ENCODE data around the gene RASGRP3.
"Not testable (repeated sequence)": the region's sequence is repeated elsewhere in the genome, so short reads cannot be mapped to it uniquely, and the experiment has no call there.

The RASGRP3 gene

GRCh38 chr2:33476131-33476792 lies at the start of gene RASGRP3:
RASGRP3 (plus strand) TSS chr2:33476649; CDS start chr2:33515137, 38,488 bp downstream.
- peak; percentile 12 to 41 (median 25) for DNase-seq

DNA sequence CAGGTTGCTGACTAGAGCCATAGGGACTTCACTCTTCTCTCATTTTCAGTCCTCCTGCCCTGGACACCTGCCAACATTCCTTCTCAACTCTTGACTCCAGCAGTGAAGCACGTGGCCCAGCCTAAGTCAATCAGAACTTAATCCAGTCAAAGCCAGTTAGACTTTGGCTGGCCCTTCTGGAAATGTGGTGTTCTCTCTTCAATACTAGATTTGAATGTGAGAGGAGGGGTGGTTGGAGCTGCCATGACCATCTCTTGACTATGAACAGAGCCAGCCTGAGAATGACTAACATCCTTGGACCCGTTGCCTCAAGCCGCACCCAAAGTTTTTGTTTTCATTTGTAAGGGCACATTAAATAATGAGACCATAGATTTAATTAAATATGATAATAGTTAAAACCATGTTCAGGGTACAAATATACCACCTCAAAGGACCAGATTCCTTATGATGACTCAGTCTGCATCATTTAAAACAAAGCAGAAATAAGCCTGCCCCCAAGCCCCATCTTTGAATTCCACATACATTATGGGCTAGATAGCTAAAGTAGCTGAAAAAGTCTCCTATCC lies 49.7 kb upstream of the RASGRP3 start:
- no peak for DNase-seq

- no peak for DNase-seq
Measured at GRCh38 chr2:33430077-33430476, 46.4 kb upstream of the RASGRP3 start.

DNA sequence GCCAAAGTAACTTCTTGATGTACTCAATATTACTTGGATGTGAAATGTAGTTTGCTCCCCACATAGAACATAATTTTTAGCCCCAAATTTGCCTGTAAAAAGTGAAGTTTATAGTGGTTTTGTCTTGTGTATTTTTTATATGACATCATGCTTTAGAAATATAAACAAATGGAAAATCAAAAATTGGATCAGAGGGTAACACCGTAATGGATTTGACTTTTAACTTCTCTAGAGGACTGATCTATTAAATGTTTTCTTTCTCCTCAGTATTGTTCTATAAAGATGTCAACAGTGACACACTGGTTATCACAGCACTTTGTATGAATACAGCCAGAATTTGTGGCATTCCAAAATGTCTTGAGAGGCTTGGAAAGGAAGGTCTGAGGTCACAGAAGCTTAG lies 45.6 kb upstream of the RASGRP3 start:
- no peak for DNase-seq

DNA sequence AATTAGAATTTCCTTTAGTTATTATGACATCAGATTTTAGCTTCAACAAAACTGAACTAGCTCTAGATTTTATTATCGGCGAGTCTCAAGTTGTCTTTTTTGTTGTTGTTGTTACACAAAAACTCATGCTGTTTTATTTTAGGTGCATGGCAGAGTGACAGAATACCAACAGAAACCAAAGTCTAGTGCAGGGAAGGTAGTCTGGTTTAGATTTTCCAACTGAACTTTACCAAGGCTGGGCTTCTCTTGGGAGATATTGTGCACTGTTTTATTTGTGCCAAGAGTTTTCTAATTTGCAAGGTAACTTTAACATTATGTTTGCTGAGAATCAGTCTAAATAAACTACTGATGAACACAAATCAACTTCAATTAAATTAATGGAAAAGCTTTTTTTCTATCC lies 43.6 kb upstream of the RASGRP3 start:
- no peak for DNase-seq

GRCh38 chr2:33433279-33434235 lies 42.9 kb upstream of the RASGRP3 start:
- DNase-seq, result no peak

DNA sequence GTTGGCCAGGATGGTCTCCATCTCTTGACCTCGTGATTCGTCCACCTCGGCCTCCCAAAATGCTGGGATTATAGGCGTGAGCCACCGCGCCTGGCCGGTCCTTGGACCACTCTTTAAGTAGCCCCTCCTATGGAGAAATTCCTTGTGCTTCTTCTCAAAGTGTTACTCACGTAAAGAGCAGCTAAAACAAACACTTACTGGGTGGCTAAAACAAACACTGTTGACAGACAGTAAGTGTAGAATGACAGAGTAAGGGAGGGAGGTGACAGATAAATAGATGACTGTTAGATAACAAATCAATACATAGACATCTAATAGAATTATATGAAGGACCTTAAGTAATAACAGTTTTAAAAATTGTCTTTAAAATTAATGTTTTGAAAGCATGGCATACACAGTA lies 40.9 kb upstream of the RASGRP3 start:
- no peak for DNase-seq

DNA sequence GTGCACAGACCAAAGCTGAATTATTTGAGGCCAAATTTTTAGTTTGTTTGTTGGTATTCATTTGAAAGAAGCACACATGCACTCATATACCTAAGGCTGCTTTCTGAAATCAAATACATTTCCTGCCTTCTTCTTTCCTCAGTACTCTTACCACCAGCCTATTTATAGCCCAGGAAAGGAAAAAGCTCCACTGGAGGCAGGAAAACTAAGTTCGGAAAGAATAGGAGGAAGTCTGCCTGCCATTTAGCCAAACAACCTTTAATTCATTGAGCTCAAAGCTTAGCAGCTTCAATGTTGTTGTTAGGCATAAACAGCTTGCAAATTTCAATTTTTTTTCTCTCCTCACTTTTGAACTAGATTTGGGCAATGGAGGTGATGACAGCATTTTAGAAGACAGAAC lies 40.4 kb upstream of the RASGRP3 start:
- DNase-seq, result no peak

- no peak for DNase-seq
Measured at GRCh38 chr2:33437297-33437696, 39.2 kb upstream of the RASGRP3 start.

- DNase-seq, result no peak
Measured at GRCh38 chr2:33437815-33438214, 38.6 kb upstream of the RASGRP3 start.

DNA sequence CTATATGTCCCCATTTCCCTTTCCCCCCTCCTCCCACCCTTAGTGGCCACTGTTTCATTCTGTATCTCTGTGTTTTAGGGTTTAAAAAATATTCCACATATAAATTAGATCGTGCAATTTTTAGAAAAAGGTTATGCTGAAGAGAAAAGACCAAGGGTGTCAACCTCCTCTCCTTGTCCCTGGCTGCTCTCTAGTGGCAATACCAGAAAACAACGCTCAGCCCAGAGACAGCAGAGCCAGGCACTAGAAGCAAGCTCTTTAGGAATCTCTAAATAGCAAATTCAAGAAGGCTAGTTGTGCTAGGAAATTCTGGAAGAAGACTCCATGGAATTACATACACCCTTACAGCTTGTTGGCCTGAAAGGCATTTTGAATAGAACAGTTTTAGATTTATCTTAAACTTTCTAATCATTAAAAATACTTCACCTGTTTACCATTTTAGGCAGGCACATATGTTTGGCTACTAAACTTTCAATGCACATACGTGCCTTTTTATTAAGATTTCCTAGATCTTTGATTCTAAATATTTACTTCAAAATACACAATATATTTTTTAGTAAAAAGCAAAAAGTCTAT lies 35.1 kb upstream of the RASGRP3 start:
- DNase-seq, result no peak

GRCh38 chr2:33442052-33442451 lies 34.4 kb upstream of the RASGRP3 start:
- DNase-seq, result not testable (repeated sequence)

DNA sequence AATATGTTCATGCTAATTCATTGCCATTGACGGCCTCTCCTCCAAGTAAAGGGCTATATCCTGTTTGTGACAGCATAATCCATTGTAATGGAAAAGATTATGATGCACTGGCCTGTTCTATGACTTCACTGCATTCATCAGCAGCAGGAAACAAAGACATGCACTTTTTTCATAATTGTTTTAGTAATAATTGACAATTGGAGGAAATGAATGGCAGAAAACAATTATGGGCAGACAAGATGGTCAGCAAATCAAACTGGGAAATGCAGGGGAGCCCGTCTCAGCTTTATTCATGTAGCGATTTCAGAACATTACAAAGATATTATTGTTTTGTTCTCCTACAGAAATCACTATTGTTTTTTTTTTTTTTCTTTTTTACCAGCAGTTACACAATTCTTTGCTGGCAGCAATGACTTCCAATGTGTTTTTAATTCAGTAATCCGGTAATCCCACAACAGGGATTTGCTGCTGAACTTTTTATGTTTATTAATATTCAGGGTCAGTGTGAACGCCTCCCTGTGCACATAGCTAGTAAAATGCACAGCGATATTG lies 33.8 kb upstream of the RASGRP3 start:
- DNase-seq, result no peak

- no peak for DNase-seq
Measured at GRCh38 chr2:33443274-33443829, 33.1 kb upstream of the RASGRP3 start.

DNA sequence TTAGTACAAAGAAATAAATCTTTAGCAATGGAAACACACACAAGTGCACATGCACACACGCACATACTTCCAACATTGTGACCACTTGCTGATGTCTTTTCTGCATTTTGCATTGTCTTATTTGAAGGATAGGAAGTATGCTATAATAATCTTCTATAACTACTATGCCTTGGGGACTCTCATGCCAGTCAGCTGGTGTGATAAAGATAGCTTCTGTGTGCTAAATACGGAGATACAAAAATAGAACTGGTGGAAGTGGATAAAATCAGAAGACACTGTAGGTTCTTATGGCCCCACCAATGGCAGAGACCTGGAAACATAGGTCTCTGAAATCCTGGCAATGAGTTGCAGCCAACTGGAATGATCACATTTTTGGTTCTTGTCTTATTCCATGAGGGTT lies 31.5 kb upstream of the RASGRP3 start:
- DNase-seq, result no peak

GRCh38 chr2:33448220-33448899 lies 28.1 kb upstream of the RASGRP3 start:
- no peak for DNase-seq

GRCh38 chr2:33451214-33451613 lies 25.2 kb upstream of the RASGRP3 start:
- DNase-seq, result no peak

- DNase-seq, result no peak
Measured at GRCh38 chr2:33451825-33452224, 24.6 kb upstream of the RASGRP3 start.

GRCh38 chr2:33452545-33452944 lies 23.9 kb upstream of the RASGRP3 start:
- no peak for DNase-seq

GRCh38 chr2:33453905-33454479 lies 22.5 kb upstream of the RASGRP3 start:
- no peak for DNase-seq

DNA sequence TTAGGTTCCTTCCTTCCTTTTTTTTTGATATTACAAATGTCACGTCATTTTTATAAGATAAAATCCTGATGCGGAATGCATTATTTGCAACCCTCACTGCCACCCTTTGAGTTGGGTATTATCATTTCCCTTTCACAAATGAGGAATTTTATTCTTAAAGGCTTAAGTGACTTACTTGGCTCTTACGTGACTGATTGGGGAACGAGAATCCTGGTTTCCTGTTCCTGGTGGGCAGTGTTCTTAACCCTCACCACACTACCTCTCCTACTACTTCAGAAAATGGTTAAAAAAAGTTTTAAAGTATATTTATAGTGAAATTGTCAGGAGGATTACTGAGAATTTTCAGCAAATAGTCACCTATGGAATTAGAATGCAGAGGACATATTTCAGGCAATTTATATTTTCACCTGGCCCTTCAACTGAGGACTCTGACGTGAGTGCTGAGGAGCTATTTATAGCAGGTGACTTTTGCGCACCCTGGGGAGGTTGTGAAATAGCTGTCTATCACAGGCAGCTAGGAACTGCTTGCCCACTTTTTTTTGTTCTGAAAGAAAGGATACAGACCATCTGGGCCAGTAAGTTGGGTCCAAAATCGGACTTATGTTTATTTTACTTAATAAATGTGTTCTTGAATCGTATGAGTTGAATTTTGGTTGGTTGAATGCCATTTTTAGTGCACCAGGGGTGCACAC lies 18.7 kb upstream of the RASGRP3 start:
- DNase-seq, result no peak
